ENCODE data around the gene FHIT.

GRCh38 chr3:59710554-59710953, 1540.7 kb downstream of the FHIT start:
- TF ChIP-seq CTCF (IDR thresholded peaks at IDR 0.05) (no peak), POLR2A (IDR thresholded peaks at IDR 0.05) (no peak)
